ENCODE measurements around the gene E2F3. TPM values are rescaled to one million over a fixed set of nuclear protein-coding genes. Genes with fewer than 3 reads are reported as not detected.

Gene E2F3
- total and polyA plus RNA-seq, 2 donors (not counting 3 experiments of a cell fraction or from before 2014, with no cell fraction given) = 8.6 to 22.0 TPM

DNA sequence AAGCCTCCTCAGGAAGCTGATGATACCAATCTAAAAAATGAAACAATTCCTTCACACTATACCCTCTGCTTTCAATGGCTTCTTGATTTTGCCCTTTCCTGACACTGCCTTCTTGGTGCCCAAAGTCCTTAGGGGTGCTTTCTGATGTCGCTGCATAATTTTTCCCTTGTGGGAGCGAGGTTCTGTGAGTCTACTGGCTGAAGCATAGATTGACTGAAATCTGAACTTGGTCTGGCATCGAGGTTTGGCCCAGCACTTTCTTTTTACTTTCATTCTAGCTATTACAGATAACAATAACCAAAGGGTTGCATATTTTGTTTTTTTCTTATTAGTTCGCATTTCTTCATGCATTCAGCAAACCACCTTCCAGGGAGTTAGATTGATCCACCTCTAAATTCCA, 65.8 kb downstream of the E2F3 start:
- Histone ChIP-seq H3K4me3 (replicated peaks in 1 of 3; ENCODE audit: insufficient read depth in 1 of 3, low read depth in 1 of 3, low read length in 3 of 3) (no peak overlapping the region), H3K9me3 (replicated peaks; ENCODE audit: control insufficient read depth, insufficient read depth, low read length) (no peaks in the 10 kb centered on the region), H4K20me1 (replicated peaks; ENCODE audit: control insufficient read depth, extremely low read depth, insufficient read depth, low read length) (peaks cover 4% of the 10 kb centered on the region), H3K36me3 (ENCODE audit: control insufficient read depth in 2 of 2, extremely low read depth in 1 of 2, insufficient read depth in 2 of 2, low read length in 2 of 2) (peaks cover 0 to 2% of the 10 kb centered on the region in 2 experiments), H3K4me1 (ENCODE audit: control insufficient read depth, extremely low read depth, insufficient read depth, low read length) (no peaks in the 10 kb centered on the region), H3K27me3 (ENCODE audit: control insufficient read depth in 2 of 2, insufficient read depth in 2 of 2, low read length in 2 of 2) (no peaks in the 10 kb centered on the region), H3K27ac (ENCODE audit: insufficient read depth, low read depth, low read length) (no peak overlapping the region), H3K4me2 (ENCODE audit: insufficient read depth, low read length) (no peak overlapping the region), H3K79me2 (ENCODE audit: control insufficient read depth, insufficient read depth, low read length) (peaks cover 43% of the 10 kb centered on the region), H2AFZ (ENCODE audit: low read depth, low read length) (no peak overlapping the region), H3K9ac (replicated peaks; ENCODE audit: extremely low read depth, insufficient read depth, low read length) (no peak overlapping the region), H3K9me1 (replicated peaks; ENCODE audit: control insufficient read depth, extremely low read depth, insufficient read depth, low read length) (no peaks in the 10 kb centered on the region)
- BruUV-seq (replicated peaks) = no TSS peak
- TF ChIP-seq POLR2A (IDR thresholded peaks at IDR 0.05; ENCODE audit: low read depth, low read length) (no peak), JUN (IDR thresholded peaks at IDR 0.05; ENCODE audit: borderline replicate concordance, insufficient read depth, insufficient read length, low read depth) (no peak), MYC (IDR thresholded peaks at IDR 0.05; ENCODE audit: low read depth, low read length) (no peak), FOS (IDR thresholded peaks at IDR 0.05; ENCODE audit: borderline replicate concordance, insufficient read depth, low read length) (no peak), EZH2 (IDR thresholded peaks at IDR 0.05; ENCODE audit: borderline replicate concordance, low read depth, low read length, severe bottlenecking) (no peak), POLR2AphosphoS5 (IDR thresholded peaks at IDR 0.05; ENCODE audit: insufficient read depth, low read depth, low read length) (no peak), GATA2 (IDR thresholded peaks at IDR 0.05; ENCODE audit: insufficient read depth, insufficient read length, low read depth, low read length) (no peak)
- TF ChIP-seq, protein P1, sequence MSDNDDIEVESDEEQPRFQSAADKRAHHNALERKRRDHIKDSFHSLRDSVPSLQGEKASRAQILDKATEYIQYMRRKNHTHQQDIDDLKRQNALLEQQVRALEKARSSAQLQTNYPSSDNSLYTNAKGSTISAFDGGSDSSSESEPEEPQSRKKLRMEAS (IDR thresholded peaks at IDR 0.05; ENCODE audit: insufficient read depth, insufficient read length) = no peak
- TF ChIP-seq, protein P2, sequence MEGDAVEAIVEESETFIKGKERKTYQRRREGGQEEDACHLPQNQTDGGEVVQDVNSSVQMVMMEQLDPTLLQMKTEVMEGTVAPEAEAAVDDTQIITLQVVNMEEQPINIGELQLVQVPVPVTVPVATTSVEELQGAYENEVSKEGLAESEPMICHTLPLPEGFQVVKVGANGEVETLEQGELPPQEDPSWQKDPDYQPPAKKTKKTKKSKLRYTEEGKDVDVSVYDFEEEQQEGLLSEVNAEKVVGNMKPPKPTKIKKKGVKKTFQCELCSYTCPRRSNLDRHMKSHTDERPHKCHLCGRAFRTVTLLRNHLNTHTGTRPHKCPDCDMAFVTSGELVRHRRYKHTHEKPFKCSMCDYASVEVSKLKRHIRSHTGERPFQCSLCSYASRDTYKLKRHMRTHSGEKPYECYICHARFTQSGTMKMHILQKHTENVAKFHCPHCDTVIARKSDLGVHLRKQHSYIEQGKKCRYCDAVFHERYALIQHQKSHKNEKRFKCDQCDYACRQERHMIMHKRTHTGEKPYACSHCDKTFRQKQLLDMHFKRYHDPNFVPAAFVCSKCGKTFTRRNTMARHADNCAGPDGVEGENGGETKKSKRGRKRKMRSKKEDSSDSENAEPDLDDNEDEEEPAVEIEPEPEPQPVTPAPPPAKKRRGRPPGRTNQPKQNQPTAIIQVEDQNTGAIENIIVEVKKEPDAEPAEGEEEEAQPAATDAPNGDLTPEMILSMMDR (IDR thresholded peaks at IDR 0.05; ENCODE audit: extremely low read depth in 1 of 2, insufficient read depth in 1 of 2, low read depth in 1 of 2, low read length in 2 of 2) = no peak
- FAIRE-seq (no peak), DNase-seq (ENCODE audit: low read depth, low spot score) (no peak)
- CTCF ChIA-PET = no interaction called here
- intact Hi-C loops (cut with micrococcal nuclease) = no loop called here
- POLR2A ChIA-PET = no interaction called here
- dilution Hi-C loops (cut with MboI; ENCODE audit: extremely low pct_ligation_motif_present, low sequenced_read_pairs) = no loop called here
